ENCODE data around the gene HGFAC.

The HGFAC gene

GRCh38 chr4:3485886-3486540 lies 44.2 kb downstream of the HGFAC start:
- TF ChIP-seq GABPA (IDR thresholded peaks at IDR 0.05; ENCODE audit: low read depth), result no peak
- no peak for TF ChIP-seq REST (IDR thresholded peaks at IDR 0.05; ENCODE audit: insufficient replicate concordance, low read depth)
- no peak for TF ChIP-seq POLR2AphosphoS5 (IDR thresholded peaks at IDR 0.05; ENCODE audit: low read depth)
- Histone ChIP-seq H3K27ac (replicated peaks) (no peak overlapping the region), H3K27me3 (ENCODE audit: insufficient read depth, poor library complexity, severe bottlenecking) (peaks cover 35% of the 10 kb centered on the region), H3K4me3 (replicated peaks; ENCODE audit: insufficient read depth, low read length) (no peak overlapping the region)
- DNase-seq (ENCODE audit: low read depth in 1 of 2, low spot score in 1 of 2), result no peak

- no peak overlapping the region for H3K4me3 ChIP-seq (replicated peaks; ENCODE audit: insufficient read depth, low read length)
- H3K27me3 ChIP-seq (ENCODE audit: insufficient read depth, poor library complexity, severe bottlenecking), result peaks cover 38% of the 10 kb centered on the region
- no peak overlapping the region for H3K27ac ChIP-seq (replicated peaks)
- no peak for TF ChIP-seq GABPA (IDR thresholded peaks at IDR 0.05; ENCODE audit: low read depth)
- TF ChIP-seq SPI1 (IDR thresholded peaks at IDR 0.05; ENCODE audit: borderline replicate concordance, low read depth), result no peak
- TF ChIP-seq POLR2AphosphoS5 (IDR thresholded peaks at IDR 0.05; ENCODE audit: low read depth), result no peak
- no peak for TF ChIP-seq CTCF (IDR thresholded peaks at IDR 0.05; ENCODE audit: insufficient read depth, low read length)
- no peak for TF ChIP-seq REST (IDR thresholded peaks at IDR 0.05; ENCODE audit: insufficient replicate concordance, low read depth)
- no peak for DNase-seq (ENCODE audit: low read depth in 1 of 2, low spot score in 1 of 2)
Measured at GRCh38 chr4:3486541-3487540, 45.1 kb downstream of the HGFAC start.

- Histone ChIP-seq H3K27me3 (ENCODE audit: insufficient read depth, poor library complexity, severe bottlenecking) (peaks cover 37% of the 10 kb centered on the region), H3K27ac (replicated peaks) (no peak overlapping the region), H3K4me3 (replicated peaks; ENCODE audit: insufficient read depth, low read length) (no peak overlapping the region)
- no peak for DNase-seq (ENCODE audit: low read depth in 1 of 2, low spot score in 1 of 2)
- TF ChIP-seq POLR2AphosphoS5 (IDR thresholded peaks at IDR 0.05; ENCODE audit: low read depth) (no peak), GABPA (IDR thresholded peaks at IDR 0.05; ENCODE audit: low read depth) (no peak), CTCF (IDR thresholded peaks at IDR 0.05; ENCODE audit: insufficient read depth, low read length) (no peak), REST (IDR thresholded peaks at IDR 0.05; ENCODE audit: insufficient replicate concordance, low read depth) (no peak)
Measured at GRCh38 chr4:3487861-3488260, 46.1 kb downstream of the HGFAC start.
